Measurements from ENCODE around the gene MAD2L2.

DNA sequence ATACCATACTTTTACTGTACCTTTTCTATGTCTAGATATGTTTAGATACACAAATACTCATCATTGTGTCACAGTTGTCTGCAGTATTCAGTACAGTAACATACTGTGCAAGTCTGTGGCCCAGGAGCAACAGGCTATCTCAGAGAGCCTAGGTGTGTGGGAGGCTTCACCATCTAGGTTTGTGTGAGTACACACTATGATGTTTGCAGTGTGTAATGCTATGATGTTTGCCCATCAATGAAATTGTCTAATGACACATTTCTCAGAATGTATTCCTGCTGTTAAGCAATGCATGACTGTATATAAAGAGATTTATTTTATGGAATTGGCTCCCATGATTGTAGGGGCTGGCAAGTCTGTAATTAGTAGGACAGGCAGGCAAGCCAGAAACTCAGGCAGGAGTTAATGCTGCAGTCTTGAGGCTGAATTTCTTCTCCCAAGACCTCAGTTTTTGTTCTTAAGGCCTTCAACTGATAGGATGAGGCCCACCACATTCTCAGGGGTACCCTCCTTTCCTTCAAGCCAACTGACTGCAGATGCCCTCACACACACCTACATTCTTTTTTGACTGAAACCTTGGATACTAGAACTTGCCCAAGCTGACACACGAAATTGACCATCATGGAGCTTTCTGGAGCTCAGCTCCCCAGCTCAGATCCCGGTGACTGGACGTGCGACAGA, 47.3 kb upstream of the MAD2L2 start:
- TF ChIP-seq, protein P1, sequence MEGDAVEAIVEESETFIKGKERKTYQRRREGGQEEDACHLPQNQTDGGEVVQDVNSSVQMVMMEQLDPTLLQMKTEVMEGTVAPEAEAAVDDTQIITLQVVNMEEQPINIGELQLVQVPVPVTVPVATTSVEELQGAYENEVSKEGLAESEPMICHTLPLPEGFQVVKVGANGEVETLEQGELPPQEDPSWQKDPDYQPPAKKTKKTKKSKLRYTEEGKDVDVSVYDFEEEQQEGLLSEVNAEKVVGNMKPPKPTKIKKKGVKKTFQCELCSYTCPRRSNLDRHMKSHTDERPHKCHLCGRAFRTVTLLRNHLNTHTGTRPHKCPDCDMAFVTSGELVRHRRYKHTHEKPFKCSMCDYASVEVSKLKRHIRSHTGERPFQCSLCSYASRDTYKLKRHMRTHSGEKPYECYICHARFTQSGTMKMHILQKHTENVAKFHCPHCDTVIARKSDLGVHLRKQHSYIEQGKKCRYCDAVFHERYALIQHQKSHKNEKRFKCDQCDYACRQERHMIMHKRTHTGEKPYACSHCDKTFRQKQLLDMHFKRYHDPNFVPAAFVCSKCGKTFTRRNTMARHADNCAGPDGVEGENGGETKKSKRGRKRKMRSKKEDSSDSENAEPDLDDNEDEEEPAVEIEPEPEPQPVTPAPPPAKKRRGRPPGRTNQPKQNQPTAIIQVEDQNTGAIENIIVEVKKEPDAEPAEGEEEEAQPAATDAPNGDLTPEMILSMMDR (IDR thresholded peaks at IDR 0.05) = no peak
- TF ChIP-seq EP300 (IDR thresholded peaks at IDR 0.05) (no peak), POLR2A (IDR thresholded peaks at IDR 0.05) (no peak)
